Activated CD4-positive, alpha-beta T cell treated with anti-CD3 and anti-CD28 coated beads for 36 hours (primary cell): Measurements from ENCODE around the gene TNFRSF1A. TPM values are rescaled to one million over a fixed set of nuclear protein-coding genes. Genes with fewer than 3 reads are reported as not detected.

ENCODE experiments used
- ATAC-seq: fragments of 200-7000 bp; cut with Tn5 transposase; one replicate; pipeline ENCODE4 v1.10.0; 2021; ENCODE audit warnings: mild to moderate bottlenecking, moderate library complexity
- CTCF ChIA-PET: fragments of 350-600 bp; sonication (Branson Sonifier 250); formaldehyde crosslinking; loops from one replicate; lab custom pipeline; 2021; ENCODE audit warnings: antibody characterized with exemption; lab: Charles Lee
- POLR2A ChIA-PET: fragments of 350-600 bp; sonication (Branson Sonifier 250); formaldehyde crosslinking; loops from one replicate; lab custom pipeline; 2021; ENCODE audit warnings: antibody characterized with exemption, inconsistent platforms; lab: Charles Lee
- DNase-seq: peaks from one replicate; pipeline ENCODE4 v3.0.0-alpha.2; 2020
- H3K27ac Mint-ChIP-seq: one replicate; pipeline ENCODE4 v1.8.0; 2021; ENCODE audit warnings: mixed read lengths
- H3K27me3 Mint-ChIP-seq: one replicate; pipeline ENCODE4 v1.8.0; 2021; ENCODE audit warnings: mixed read lengths
- H3K36me3 Mint-ChIP-seq: one replicate; pipeline ENCODE4 v1.8.0; 2021; ENCODE audit warnings: low read depth, mixed read lengths
- H3K4me1 Mint-ChIP-seq: one replicate; pipeline ENCODE4 v1.8.0; 2021; ENCODE audit warnings: mixed read lengths
- H3K4me3 Mint-ChIP-seq: one replicate; pipeline ENCODE4 v1.8.0; 2021; ENCODE audit warnings: mild to moderate bottlenecking, moderate library complexity, mixed read lengths
- H3K9me3 Mint-ChIP-seq: one replicate; pipeline ENCODE4 v1.8.0; 2021; ENCODE audit warnings: low read depth, mixed read lengths
- intact Hi-C, 2 experiments: fragments of 100-400 bp; cut with DNase I in 1 of 2; cut with micrococcal nuclease in 1 of 2; formaldehyde crosslinking; loops; one replicate each; pipeline versions ENCODE4 v1.14.2 to v1.15.1; 2022 to 2024; cut with DNase I, micrococcal nuclease
- total RNA-seq, 2 experiments: library from RNA; stranded (reverse); gene quantifications; one replicate each; pipeline ENCODE4 v1.2.3, GENCODE V29; 2021

Gene TNFRSF1A
- total RNA-seq, result 10 to 100 TPM; 42.1 to 58.7 TPM

- peaks cover 3% of the 10 kb centered on the region for H3K36me3 Mint-ChIP-seq
- H3K27me3 Mint-ChIP-seq, result no peaks in the 10 kb centered on the region
- DNase-seq (peak; percentile 74), ATAC-seq (peak; percentile 45)
- CTCF ChIA-PET, result interaction anchor here (0.6 to 1.3 kb wide), 5 partner anchors 15 to 652 kb away, joined by 3 to 7 read pairs (median 3); no protein-coding TSS in a partner anchor
- intact Hi-C loops, result loop anchor here (1.0 to 5.0 kb wide), 4 partner anchors 20 to 1694 kb away; partner anchors contain the start of genes AKAP3 (in 1 of the 2), CD4 (in 1 of the 2) and NDUFA9 (in 1 of the 2)
- peaks cover 37% of the 10 kb centered on the region for H3K4me1 Mint-ChIP-seq
- no peak within 1 kb of the TSS for H3K4me3 Mint-ChIP-seq
- no peak within 1 kb of the TSS for H3K27ac Mint-ChIP-seq
- POLR2A ChIA-PET, result interaction anchor here (0.6 to 0.7 kb wide), 2 partner anchors 148 to 149 kb away, joined by 3 read pairs; no protein-coding TSS in a partner anchor
- no peaks in the 10 kb centered on the region for H3K9me3 Mint-ChIP-seq
These were observed at the start of gene TNFRSF1A for GRCh38 chr12:6341417-6342139. Gene TNFRSF1A, minus strand, starts transcription at chr12:6342076. Its CDS starts 262 bp downstream, at chr12:6341814.

GRCh38 chr12:6391013-6391412 is 49.1 kb upstream of the TNFRSF1A start:
- Mint-ChIP-seq H3K9me3 (no peaks in the 10 kb centered on the region), H3K4me1 (no peaks in the 10 kb centered on the region), H3K36me3 (no peaks in the 10 kb centered on the region), H3K27ac (no peak overlapping the region), H3K4me3 (no peak overlapping the region), H3K27me3 (no peaks in the 10 kb centered on the region)
- no peak for ATAC-seq
- no peak for DNase-seq
- CTCF ChIA-PET, result no interaction called here
- intact Hi-C loops, result no loop called here
- POLR2A ChIA-PET, result no interaction called here

GRCh38 chr12:6390084-6390799 is 48.4 kb upstream of the TNFRSF1A start:
- intact Hi-C loops, result no loop called here
- Mint-ChIP-seq H3K9me3 (no peaks in the 10 kb centered on the region), H3K27ac (no peak overlapping the region), H3K4me1 (no peaks in the 10 kb centered on the region), H3K36me3 (no peaks in the 10 kb centered on the region), H3K27me3 (no peaks in the 10 kb centered on the region), H3K4me3 (no peak overlapping the region)
- POLR2A ChIA-PET, result no interaction called here
- ATAC-seq, result no peak
- CTCF ChIA-PET, result interaction anchor here (0.9 kb wide), 1 partner anchor 53 kb away, joined by 3 read pairs; no protein-coding TSS in a partner anchor
- no peak for DNase-seq

DNA sequence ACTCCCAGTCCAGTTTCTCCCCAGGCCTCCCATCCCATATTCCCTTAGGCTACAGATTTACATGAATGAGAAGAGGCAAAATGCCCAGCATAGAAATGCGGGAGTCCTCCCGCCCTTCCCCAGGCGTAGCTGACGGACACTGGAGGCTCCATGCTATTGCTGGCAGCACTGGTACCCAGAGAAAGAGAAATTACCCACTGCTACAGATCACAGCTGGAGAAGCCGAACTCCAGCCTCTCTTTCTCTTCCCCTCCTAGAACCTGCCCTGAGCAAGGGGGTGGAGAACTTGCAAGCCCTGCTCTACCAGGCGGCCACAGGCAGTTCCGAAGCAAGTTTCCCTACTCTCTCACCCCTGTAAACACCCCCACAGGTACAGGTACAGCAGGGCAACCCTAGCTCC is 45.7 kb upstream of the TNFRSF1A start:
- no peak for ATAC-seq
- CTCF ChIA-PET, result interaction anchor here (1.0 kb wide), 1 partner anchor 42 kb away, joined by 3 read pairs; no protein-coding TSS in a partner anchor

GRCh38 chr12:6386491-6386890 is 44.6 kb upstream of the TNFRSF1A start:
- Mint-ChIP-seq H3K27ac (no peak overlapping the region), H3K36me3 (no peaks in the 10 kb centered on the region), H3K4me1 (peaks cover 2% of the 10 kb centered on the region), H3K4me3 (no peak overlapping the region), H3K9me3 (no peaks in the 10 kb centered on the region), H3K27me3 (peaks cover 11% of the 10 kb centered on the region)
- DNase-seq, result no peak
- CTCF ChIA-PET, result no interaction called here
- POLR2A ChIA-PET, result no interaction called here
- no peak for ATAC-seq
- intact Hi-C loops, result no loop called here

More for the DNA sequence above, 45.7 kb upstream of the TNFRSF1A start:
- Mint-ChIP-seq H3K9me3 (no peaks in the 10 kb centered on the region), H3K4me1 (peaks cover 2% of the 10 kb centered on the region), H3K36me3 (no peaks in the 10 kb centered on the region), H3K4me3 (no peak overlapping the region), H3K27me3 (peaks cover 8% of the 10 kb centered on the region), H3K27ac (no peak overlapping the region)
- POLR2A ChIA-PET, result no interaction called here
- intact Hi-C loops, result no loop called here
- DNase-seq, result no peak

GRCh38 chr12:6386038-6386437 is 44.2 kb upstream of the TNFRSF1A start:
- DNase-seq (no peak), ATAC-seq (no peak)
- ChIA-PET CTCF (no interaction called here), POLR2A (interaction anchor here (0.7 kb wide), 1 partner anchor 245 kb away, joined by 3 read pairs; no protein-coding TSS in a partner anchor)
- Mint-ChIP-seq H3K4me3 (no peak overlapping the region), H3K27me3 (peaks cover 13% of the 10 kb centered on the region), H3K27ac (no peak overlapping the region), H3K36me3 (no peaks in the 10 kb centered on the region), H3K9me3 (no peaks in the 10 kb centered on the region), H3K4me1 (peaks cover 2% of the 10 kb centered on the region)
- intact Hi-C loops, result no loop called here

GRCh38 chr12:6384499-6385436 is 42.9 kb upstream of the TNFRSF1A start:
- Mint-ChIP-seq H3K9me3 (no peaks in the 10 kb centered on the region), H3K36me3 (no peaks in the 10 kb centered on the region), H3K27ac (no peak overlapping the region), H3K27me3 (peaks cover 15% of the 10 kb centered on the region), H3K4me1 (peaks cover 2% of the 10 kb centered on the region), H3K4me3 (no peak overlapping the region)
- intact Hi-C loops, result no loop called here
- ChIA-PET CTCF (interaction anchor here (1.0 to 1.5 kb wide), 3 partner anchors 62 to 166 kb away, joined by 3 to 5 read pairs (median 4); no protein-coding TSS in a partner anchor), POLR2A (no interaction called here)
- DNase-seq (no peak), ATAC-seq (no peak)

GRCh38 chr12:6383572-6384498 is 42.0 kb upstream of the TNFRSF1A start, which contains the start of gene LTBR:
Gene LTBR, plus strand, starts transcription at chr12:6384162. Its CDS starts 197 bp downstream, at chr12:6384359.
- POLR2A ChIA-PET, result no interaction called here
- peaks cover 15% of the 10 kb centered on the region for H3K27me3 Mint-ChIP-seq
- H3K27ac Mint-ChIP-seq, result no peak within 1 kb of the TSS
- CTCF ChIA-PET, result interaction anchor here (0.6 to 1.5 kb wide), 4 partner anchors 61 to 167 kb away, joined by 3 to 5 read pairs (median 4); no protein-coding TSS in a partner anchor
- ATAC-seq, result peak; percentile 44
- H3K9me3 Mint-ChIP-seq, result no peaks in the 10 kb centered on the region
- intact Hi-C loops, result no loop called here
- H3K4me1 Mint-ChIP-seq, result peaks cover 2% of the 10 kb centered on the region
- H3K4me3 Mint-ChIP-seq, result no peak within 1 kb of the TSS
- no peak for DNase-seq
- no peaks in the 10 kb centered on the region for H3K36me3 Mint-ChIP-seq

GRCh38 chr12:6382982-6383381 is 41.1 kb upstream of the TNFRSF1A start:
- ChIA-PET POLR2A (no interaction called here), CTCF (no interaction called here)
- Mint-ChIP-seq H3K36me3 (no peaks in the 10 kb centered on the region), H3K27me3 (peaks cover 15% of the 10 kb centered on the region), H3K4me1 (peaks cover 2% of the 10 kb centered on the region), H3K4me3 (no peak overlapping the region), H3K9me3 (no peaks in the 10 kb centered on the region), H3K27ac (no peak overlapping the region)
- ATAC-seq (no peak), DNase-seq (no peak)
- intact Hi-C loops, result no loop called here

GRCh38 chr12:6382371-6382770 is 40.5 kb upstream of the TNFRSF1A start:
- Mint-ChIP-seq H3K4me1 (peaks cover 4% of the 10 kb centered on the region), H3K36me3 (no peaks in the 10 kb centered on the region), H3K9me3 (no peaks in the 10 kb centered on the region), H3K27ac (no peak overlapping the region), H3K27me3 (peaks cover 15% of the 10 kb centered on the region), H3K4me3 (no peak overlapping the region)
- CTCF ChIA-PET, result no interaction called here
- no peak for DNase-seq
- ATAC-seq, result no peak
- POLR2A ChIA-PET, result no interaction called here
- intact Hi-C loops, result no loop called here
